Liver (tissue), 9 donors: ENCODE data around the gene STK11IP. TPM values are rescaled to one million over a fixed set of nuclear protein-coding genes. Genes with fewer than 3 reads are reported as not detected.

Experiments
- DNase-seq: peaks from one replicate; pipeline ENCODE4 v3.0.0-alpha.2; 2017; ENCODE audit warnings: low spot score
- H3K27ac ChIP-seq, 2 donors: one replicate each; pipeline ENCODE4 v1.7.0; 2013; ENCODE audit warnings: inconsistent platforms in 2 of 2, low read length in 2 of 2, control low read depth in 1 of 2, low read depth in 1 of 2, mild to moderate bottlenecking in 1 of 2
- H3K27me3 ChIP-seq, 4 donors: one replicate each; pipeline versions ENCODE4 v1.6.1 to v1.7.0; 2013; ENCODE audit warnings: low read length in 3 of 4, inconsistent platforms in 1 of 4, mild to moderate bottlenecking in 1 of 4, moderate library complexity in 1 of 4; ENCODE audit not compliant: control insufficient read depth in 4 of 4, insufficient read depth in 4 of 4
- H3K36me3 ChIP-seq, 4 donors: one replicate each; pipeline versions ENCODE4 v1.6.1 to v1.7.0; 2013; ENCODE audit warnings: low read length in 3 of 4, mild to moderate bottlenecking in 3 of 4, low read depth in 1 of 4, moderate library complexity in 1 of 4; ENCODE audit not compliant: control insufficient read depth in 4 of 4, insufficient read depth in 3 of 4
- H3K4me1 ChIP-seq, 4 donors: one replicate each; pipeline versions ENCODE4 v1.6.1 to v1.7.0; 2013; ENCODE audit warnings: low read length in 3 of 4, mild to moderate bottlenecking in 3 of 4, moderate library complexity in 1 of 4; ENCODE audit not compliant: control insufficient read depth in 4 of 4, insufficient read depth in 4 of 4
- H3K4me3 ChIP-seq, 3 donors: one replicate each; pipeline versions ENCODE4 v1.6.1 to v1.7.0; 2013; ENCODE audit warnings: low read length in 3 of 3, control low read depth in 1 of 3, low read depth in 1 of 3, mild to moderate bottlenecking in 1 of 3
- H3K9ac ChIP-seq, 2 donors: one replicate each; pipeline ENCODE4 v1.7.0; 2013; ENCODE audit warnings: low read length in 2 of 2, mild to moderate bottlenecking in 2 of 2, moderate library complexity in 2 of 2, control low read depth in 1 of 2, low read depth in 1 of 2
- H3K9me3 ChIP-seq, 4 donors: one replicate each; pipeline versions ENCODE4 v1.6.1 to v1.7.0; 2013; ENCODE audit warnings: low read length in 3 of 4; ENCODE audit not compliant: control insufficient read depth in 4 of 4
- FOXA1 ChIP-seq: IDR thresholded peaks from 2 replicates; pipeline ENCODE4 v1.6.1; 2016; ENCODE audit warnings: antibody characterized with exemption
- FOXA2 ChIP-seq: IDR thresholded peaks from 2 replicates; pipeline ENCODE4 v1.6.1; 2016; ENCODE audit warnings: antibody characterized with exemption
- GABPA ChIP-seq, 2 donors: IDR thresholded peaks in 1 of 2; conservative IDR thresholded peaks in 1 of 2; 2 replicates each; pipeline ENCODE4 v1.6.1; 2016; ENCODE audit warnings: antibody characterized with exemption in 2 of 2, mild to moderate bottlenecking in 1 of 2, moderate library complexity in 1 of 2
- HNF4G ChIP-seq: IDR thresholded peaks from 2 replicates; pipeline ENCODE4 v1.6.1; 2016; ENCODE audit warnings: antibody characterized with exemption
- NR2F2 ChIP-seq: IDR thresholded peaks from 2 replicates; pipeline ENCODE4 v1.6.1; 2016; ENCODE audit warnings: antibody characterized with exemption
- RAD21 ChIP-seq, 2 donors: IDR thresholded peaks; 2 replicates each; pipeline ENCODE4 v1.6.1; 2016; ENCODE audit warnings: antibody characterized with exemption in 2 of 2, mild to moderate bottlenecking in 2 of 2
- SP1 ChIP-seq: IDR thresholded peaks from 2 replicates; pipeline ENCODE4 v1.6.1; 2018; ENCODE audit warnings: antibody characterized with exemption, mild to moderate bottlenecking
- WGBS: extraction: QIAGEN DNeasy Blood & Tissue Kit; methylation state at CpG from one replicate; pipeline ENCODE4 v1.1.7; 2013; 5-methylcytosine and 5-hydroxymethylcytosine counted together
- polyA plus RNA-seq, 2 donors: library from polyadenylated mRNA; stranded (reverse) in 1 of 2; unstranded in 1 of 2; fragments of 200-250 nt in 1 of 2; fragments of >200 nt in 1 of 2; fragmentation: Nextera tagmentation in 1 of 2; extraction: Ambion mirVana in 1 of 2; gene quantifications; one replicate each; pipeline versions ENCODE4 v1.2.1 to v1.2.3, GENCODE V29; 2013 to 2015
- total RNA-seq, 2 donors: library from RNA; depleted of rRNA; stranded (reverse); fragments of >200 nt; gene quantifications; one replicate each; pipeline ENCODE4 v1.2.3, GENCODE V29; 2014
- TF ChIP-seq, protein P1 (sequence below): IDR thresholded peaks from 2 replicates; pipeline ENCODE4 v1.6.1; 2016; ENCODE audit warnings: antibody characterized with exemption, mild to moderate bottlenecking
- TF ChIP-seq, protein P2 (sequence below): IDR thresholded peaks from 2 replicates; pipeline ENCODE4 v1.6.1; 2016; ENCODE audit warnings: antibody characterized with exemption
- TF ChIP-seq, protein P3 (sequence below): IDR thresholded peaks from 2 replicates; pipeline ENCODE4 v1.6.1; 2016; ENCODE audit warnings: antibody characterized with exemption
- TF ChIP-seq, protein P4 (sequence below): IDR thresholded peaks from 2 replicates; pipeline ENCODE4 v1.6.1; 2016; ENCODE audit warnings: antibody characterized with exemption
- donor health status: healthy.
- donor health status: healthy.
- donor health status: healthy.
- donor health status: healthy.
- donor health status: healthy.

The STK11IP gene
- total and polyA plus RNA-seq, 4 donors, result 2.9 to 8.4 (median 6.4) TPM

DNA sequence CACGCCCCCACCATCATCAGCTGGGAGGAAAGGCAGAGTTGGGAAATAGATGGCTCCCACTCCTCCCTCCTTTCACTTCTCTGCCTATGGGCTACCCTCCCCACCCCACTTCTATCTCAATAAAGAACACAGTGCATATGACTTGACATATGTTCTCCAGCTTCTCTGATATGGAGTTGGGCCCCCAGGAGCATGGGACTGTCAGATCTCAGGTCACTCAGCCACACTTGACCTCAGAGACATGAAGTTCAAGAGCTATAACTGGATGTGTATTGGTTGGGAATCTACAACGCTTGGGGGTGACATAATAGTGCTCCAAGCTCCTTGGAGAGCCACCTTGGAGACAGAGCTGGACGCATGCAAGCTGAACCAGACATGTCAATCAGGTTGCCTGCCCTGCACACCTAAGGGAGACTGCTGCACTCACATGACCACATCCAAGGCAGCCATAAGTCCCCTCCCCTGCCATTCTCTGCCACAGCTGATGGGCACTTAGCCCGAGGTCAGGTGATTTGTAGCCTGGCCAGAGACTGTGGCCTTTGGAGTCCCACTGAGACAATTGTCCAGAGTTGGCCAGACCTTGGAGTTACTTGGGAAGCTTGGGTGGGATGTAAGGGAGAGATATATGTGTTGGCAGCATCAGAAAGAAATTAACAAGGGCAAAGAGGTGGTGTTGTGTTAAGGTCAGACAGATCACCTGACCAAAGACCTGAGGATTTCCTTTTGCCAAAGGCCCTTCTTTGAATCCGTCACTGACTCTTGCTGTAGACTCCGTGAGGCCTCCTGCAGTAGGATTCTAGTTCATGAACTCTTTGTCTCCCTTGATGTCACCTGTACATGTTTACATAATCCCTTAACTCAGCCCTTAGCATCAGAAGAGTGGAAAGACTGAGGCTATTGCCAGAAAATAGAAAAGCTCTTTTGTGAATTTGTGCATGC is 21.8 kb upstream of the STK11IP start:
- 80% methylated on average over 6 of the region's 6 CpGs for WGBS
- TF ChIP-seq RAD21 (IDR thresholded peaks at IDR 0.05) (no peak), NR2F2 (no peak), FOXA1 (no peak), HNF4G (no peak), FOXA2 (no peak)
- Histone ChIP-seq H3K4me1 (peaks cover 0 to 8% (median 6%) of the 10 kb centered on the region in 4 donors), H3K36me3 (no peaks in the 10 kb centered on the region), H3K27me3 (peaks cover 0 to 2% (median 0%) of the 10 kb centered on the region in 4 donors), H3K27ac (no peak overlapping the region), H3K9me3 (no peaks in the 10 kb centered on the region), H3K4me3 (no peak overlapping the region), H3K9ac (no peak overlapping the region)
- no peak for DNase-seq

DNA sequence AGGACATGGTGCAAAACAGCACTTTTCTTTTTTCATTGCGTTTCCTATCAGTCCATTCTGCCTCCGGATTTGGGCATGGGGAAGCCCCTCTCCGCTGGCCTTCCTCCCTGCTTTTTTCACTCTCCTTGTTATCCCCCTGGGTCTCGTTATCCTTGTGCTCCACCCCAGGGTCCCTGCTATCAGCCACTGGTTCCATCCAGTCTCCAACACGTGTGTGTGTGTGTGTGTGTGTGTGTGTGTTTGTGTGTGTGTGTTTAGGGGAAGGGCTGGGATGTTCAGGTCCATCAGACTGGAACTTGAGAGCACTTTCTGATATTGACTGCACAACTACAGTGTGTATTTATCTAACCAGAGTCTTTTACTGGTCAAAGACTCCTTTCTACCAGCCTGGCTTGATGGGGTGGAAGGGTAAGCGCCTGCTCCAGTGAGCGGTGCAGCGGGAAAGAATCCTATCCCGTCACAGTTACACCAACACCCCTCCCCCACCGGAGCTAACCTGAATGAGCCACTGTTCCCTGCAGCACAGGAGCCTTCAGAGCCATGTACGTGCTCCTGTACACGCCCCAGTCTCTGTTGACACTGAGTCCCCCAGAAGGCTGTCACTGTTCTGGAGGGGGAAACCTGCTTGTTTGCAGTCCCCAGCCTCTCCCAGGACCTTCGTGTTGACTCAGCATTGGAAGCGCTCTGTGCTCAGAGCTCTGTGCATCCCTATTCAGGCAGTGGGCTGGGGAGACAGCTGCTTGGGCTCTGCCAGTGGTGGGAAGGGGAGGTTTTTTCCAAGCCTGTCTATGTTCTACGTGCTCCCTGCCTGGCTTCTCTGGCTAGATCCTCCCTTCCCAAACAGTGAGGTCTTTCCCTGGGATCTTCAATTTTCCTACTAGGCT is 20.9 kb upstream of the STK11IP start:
- 28% methylated on average over 15 of the region's 15 CpGs for WGBS
- Histone ChIP-seq H3K9ac (no peak overlapping the region), H3K27ac (no peak overlapping the region), H3K4me1 (peaks cover 0 to 4% (median 3%) of the 10 kb centered on the region in 4 donors), H3K27me3 (peaks cover 0 to 2% (median 0%) of the 10 kb centered on the region in 4 donors), H3K4me3 (no peak overlapping the region), H3K36me3 (no peaks in the 10 kb centered on the region), H3K9me3 (no peaks in the 10 kb centered on the region)
- no peak for DNase-seq
- no peak for TF ChIP-seq GABPA (IDR thresholded peaks at IDR 0.05 in 1 of 2, conservative IDR thresholded peaks at IDR 0.05 in 1 of 2)
- TF ChIP-seq, protein P1, sequence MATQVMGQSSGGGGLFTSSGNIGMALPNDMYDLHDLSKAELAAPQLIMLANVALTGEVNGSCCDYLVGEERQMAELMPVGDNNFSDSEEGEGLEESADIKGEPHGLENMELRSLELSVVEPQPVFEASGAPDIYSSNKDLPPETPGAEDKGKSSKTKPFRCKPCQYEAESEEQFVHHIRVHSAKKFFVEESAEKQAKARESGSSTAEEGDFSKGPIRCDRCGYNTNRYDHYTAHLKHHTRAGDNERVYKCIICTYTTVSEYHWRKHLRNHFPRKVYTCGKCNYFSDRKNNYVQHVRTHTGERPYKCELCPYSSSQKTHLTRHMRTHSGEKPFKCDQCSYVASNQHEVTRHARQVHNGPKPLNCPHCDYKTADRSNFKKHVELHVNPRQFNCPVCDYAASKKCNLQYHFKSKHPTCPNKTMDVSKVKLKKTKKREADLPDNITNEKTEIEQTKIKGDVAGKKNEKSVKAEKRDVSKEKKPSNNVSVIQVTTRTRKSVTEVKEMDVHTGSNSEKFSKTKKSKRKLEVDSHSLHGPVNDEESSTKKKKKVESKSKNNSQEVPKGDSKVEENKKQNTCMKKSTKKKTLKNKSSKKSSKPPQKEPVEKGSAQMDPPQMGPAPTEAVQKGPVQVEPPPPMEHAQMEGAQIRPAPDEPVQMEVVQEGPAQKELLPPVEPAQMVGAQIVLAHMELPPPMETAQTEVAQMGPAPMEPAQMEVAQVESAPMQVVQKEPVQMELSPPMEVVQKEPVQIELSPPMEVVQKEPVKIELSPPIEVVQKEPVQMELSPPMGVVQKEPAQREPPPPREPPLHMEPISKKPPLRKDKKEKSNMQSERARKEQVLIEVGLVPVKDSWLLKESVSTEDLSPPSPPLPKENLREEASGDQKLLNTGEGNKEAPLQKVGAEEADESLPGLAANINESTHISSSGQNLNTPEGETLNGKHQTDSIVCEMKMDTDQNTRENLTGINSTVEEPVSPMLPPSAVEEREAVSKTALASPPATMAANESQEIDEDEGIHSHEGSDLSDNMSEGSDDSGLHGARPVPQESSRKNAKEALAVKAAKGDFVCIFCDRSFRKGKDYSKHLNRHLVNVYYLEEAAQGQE, result no peak
- TF ChIP-seq, protein P2, sequence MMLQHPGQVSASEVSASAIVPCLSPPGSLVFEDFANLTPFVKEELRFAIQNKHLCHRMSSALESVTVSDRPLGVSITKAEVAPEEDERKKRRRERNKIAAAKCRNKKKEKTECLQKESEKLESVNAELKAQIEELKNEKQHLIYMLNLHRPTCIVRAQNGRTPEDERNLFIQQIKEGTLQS, result no peak
- TF ChIP-seq, protein P3, sequence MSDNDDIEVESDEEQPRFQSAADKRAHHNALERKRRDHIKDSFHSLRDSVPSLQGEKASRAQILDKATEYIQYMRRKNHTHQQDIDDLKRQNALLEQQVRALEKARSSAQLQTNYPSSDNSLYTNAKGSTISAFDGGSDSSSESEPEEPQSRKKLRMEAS, result no peak
- TF ChIP-seq, protein P4, sequence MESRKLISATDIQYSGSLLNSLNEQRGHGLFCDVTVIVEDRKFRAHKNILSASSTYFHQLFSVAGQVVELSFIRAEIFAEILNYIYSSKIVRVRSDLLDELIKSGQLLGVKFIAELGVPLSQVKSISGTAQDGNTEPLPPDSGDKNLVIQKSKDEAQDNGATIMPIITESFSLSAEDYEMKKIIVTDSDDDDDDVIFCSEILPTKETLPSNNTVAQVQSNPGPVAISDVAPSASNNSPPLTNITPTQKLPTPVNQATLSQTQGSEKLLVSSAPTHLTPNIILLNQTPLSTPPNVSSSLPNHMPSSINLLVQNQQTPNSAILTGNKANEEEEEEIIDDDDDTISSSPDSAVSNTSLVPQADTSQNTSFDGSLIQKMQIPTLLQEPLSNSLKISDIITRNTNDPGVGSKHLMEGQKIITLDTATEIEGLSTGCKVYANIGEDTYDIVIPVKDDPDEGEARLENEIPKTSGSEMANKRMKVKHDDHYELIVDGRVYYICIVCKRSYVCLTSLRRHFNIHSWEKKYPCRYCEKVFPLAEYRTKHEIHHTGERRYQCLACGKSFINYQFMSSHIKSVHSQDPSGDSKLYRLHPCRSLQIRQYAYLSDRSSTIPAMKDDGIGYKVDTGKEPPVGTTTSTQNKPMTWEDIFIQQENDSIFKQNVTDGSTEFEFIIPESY, result no peak
- no peak for TF ChIP-seq SP1
